ENCODE data around the gene DTD1.

DTD1 gene

GRCh38 chr20:18796282-18796833 is 208.5 kb downstream of the DTD1 start:
- no peak for DNase-seq (ENCODE audit: low spot score)

GRCh38 chr20:18801516-18801915 is 213.7 kb downstream of the DTD1 start:
- DNase-seq (ENCODE audit: low spot score): no peak

- no peak for DNase-seq (ENCODE audit: low spot score)
Observed at GRCh38 chr20:18802012-18802634, 214.3 kb downstream of the DTD1 start.

GRCh38 chr20:18805881-18806280 is 218.0 kb downstream of the DTD1 start:
- DNase-seq (ENCODE audit: low spot score): no peak

- DNase-seq (ENCODE audit: low spot score): no peak
Observed at GRCh38 chr20:18808712-18809111, 220.9 kb downstream of the DTD1 start.

GRCh38 chr20:18811186-18811585 is 223.3 kb downstream of the DTD1 start:
- no peak for DNase-seq (ENCODE audit: low spot score)

- DNase-seq (ENCODE audit: low spot score): no peak
Observed at GRCh38 chr20:18811904-18812303, 224.1 kb downstream of the DTD1 start.

GRCh38 chr20:18813483-18813882 is 225.6 kb downstream of the DTD1 start, which contains the start of gene SCP2D1:
TSS of gene SCP2D1 (plus strand) at chr20:18813783. CDS start at chr20:18813816, 33 bp downstream.
- DNase-seq (ENCODE audit: low spot score): no peak

- no peak for DNase-seq (ENCODE audit: low spot score)
Observed at GRCh38 chr20:18815194-18815942, 227.5 kb downstream of the DTD1 start.

Measured in left forelimb (tissue), 1 donor.